Endothelial cell of hepatic sinusoid (primary cell): Measurements from ENCODE around the gene TRNP1.
"Not testable (repeated sequence)": the region's sequence is repeated elsewhere in the genome, so short reads cannot be mapped to it uniquely, and the experiment has no call there.

ENCODE experiments used
- in situ Hi-C: cut with HindIII; loops from 2 replicates; pipeline ENCODE4 v1.10.0; 2017; ENCODE audit warnings: low sequenced_read_pairs

TRNP1 gene, protein sequence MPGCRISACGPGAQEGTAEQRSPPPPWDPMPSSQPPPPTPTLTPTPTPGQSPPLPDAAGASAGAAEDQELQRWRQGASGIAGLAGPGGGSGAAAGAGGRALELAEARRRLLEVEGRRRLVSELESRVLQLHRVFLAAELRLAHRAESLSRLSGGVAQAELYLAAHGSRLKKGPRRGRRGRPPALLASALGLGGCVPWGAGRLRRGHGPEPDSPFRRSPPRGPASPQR

DNA sequence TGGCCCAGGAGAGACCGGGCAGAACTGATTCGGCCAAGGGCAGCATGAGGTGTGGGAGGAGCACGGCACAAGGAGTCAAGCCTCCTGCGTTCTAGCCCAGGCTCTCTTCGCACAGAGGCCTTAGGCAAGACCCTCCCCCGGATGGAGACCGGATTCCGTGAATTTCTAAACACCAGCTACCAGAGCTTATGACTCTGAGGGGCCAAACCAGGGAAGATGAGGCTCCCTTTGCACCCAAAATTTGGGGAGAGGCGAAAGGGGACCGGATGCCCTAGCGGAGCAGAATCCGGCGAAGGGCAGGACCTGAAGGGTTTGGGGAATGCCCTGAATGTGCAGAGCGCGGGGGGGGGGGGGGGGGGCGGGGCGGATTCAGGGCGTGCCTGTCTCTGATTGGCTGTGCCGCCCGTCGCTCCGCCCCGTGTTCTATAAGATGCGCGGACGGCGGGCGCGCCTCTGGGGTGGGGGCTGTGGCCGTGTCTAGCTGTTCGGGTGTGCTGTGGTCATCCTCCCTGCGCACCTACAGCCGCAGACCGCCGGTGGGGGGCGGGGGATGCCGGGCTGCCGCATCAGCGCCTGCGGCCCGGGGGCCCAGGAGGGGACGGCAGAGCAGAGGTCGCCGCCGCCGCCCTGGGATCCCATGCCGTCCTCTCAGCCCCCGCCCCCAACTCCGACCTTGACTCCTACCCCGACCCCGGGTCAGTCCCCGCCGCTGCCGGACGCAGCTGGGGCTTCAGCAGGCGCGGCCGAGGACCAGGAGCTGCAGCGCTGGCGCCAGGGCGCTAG is at the start of gene TRNP1:
TSS of gene TRNP1 (plus strand) at position 456 of the 783 bp plus-strand sequence. CDS start at position 551, 95 bp downstream.
- in situ Hi-C loops: no loop called here

DNA sequence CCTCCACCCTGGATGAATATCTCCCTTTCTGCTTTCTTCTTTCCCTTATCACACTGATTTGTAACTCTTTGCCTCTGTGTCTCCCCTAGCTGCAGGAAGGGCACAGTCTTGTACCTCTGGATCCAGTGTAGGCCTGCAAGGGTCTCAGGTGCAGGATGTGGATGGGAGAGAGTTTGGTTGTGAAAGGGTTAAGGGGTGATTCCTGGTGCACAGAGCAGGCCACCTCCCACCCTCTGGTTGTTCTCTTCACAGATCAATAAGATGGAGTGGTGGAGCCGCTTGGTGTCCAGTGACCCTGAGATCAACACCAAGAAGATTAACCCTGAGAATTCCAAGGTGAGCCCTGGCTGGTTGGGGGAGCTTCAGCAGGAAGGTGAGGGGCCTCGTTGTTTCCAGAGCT is 48.4 kb upstream of the TRNP1 start:
- in situ Hi-C loops: no loop called here

DNA sequence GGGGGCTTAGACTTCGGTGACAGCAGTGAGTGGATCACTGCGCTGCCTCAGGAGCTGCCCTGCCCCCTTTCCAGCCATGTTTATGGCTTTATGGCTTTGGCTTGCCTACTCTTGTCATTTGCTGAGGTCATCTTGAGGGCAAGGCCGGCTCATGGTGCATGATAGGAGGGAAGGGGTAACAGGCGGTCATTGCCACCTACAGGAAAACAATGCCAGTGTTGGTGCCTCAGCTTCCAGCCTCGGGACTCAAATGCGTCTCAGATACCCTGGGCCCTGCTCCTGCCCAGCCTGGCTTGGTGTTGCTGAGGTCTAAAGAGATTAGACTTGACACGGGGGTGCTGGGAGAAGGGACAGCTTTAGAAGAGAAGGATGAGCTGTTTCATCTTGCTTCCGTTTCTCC is 47.8 kb upstream of the TRNP1 start:
- in situ Hi-C loops: no loop called here

DNA sequence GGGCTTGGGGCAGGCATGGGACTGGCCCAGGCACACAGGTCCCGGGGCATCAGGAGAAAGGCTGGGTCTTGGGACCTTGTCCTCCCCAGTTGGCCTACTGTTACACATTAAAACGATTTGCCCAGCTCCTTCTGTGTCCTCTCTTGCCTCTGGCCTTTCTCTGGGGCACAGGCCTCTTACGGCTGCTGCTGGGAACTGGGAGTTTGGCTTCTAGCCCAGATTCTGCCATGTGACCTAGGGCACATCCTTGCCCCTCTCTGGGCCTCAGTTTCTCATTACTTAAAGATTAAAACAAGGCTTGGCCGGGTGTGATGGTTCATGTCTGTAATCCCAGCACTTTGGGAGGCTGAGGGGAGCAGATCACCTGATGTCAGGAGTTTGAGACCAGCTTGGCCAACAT is 47.2 kb upstream of the TRNP1 start:
- in situ Hi-C loops: no loop called here

DNA sequence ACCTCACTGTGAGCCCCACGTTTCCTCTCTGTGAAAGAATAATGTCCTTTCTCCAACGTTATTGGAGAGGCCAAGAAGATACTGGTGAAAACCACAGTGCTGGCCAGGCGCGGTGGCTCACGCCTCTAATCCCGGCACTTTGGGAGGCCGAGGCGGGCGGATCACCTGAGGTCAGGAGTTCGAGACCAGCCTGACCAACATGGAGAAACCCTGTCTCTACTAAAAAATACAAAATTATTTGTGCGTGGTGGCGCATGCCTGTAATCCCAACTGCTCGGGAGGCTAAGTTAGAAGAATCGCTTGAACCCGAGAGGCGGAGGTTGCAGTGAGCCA is 44.8 kb upstream of the TRNP1 start:
- in situ Hi-C loops: not testable (repeated sequence)

DNA sequence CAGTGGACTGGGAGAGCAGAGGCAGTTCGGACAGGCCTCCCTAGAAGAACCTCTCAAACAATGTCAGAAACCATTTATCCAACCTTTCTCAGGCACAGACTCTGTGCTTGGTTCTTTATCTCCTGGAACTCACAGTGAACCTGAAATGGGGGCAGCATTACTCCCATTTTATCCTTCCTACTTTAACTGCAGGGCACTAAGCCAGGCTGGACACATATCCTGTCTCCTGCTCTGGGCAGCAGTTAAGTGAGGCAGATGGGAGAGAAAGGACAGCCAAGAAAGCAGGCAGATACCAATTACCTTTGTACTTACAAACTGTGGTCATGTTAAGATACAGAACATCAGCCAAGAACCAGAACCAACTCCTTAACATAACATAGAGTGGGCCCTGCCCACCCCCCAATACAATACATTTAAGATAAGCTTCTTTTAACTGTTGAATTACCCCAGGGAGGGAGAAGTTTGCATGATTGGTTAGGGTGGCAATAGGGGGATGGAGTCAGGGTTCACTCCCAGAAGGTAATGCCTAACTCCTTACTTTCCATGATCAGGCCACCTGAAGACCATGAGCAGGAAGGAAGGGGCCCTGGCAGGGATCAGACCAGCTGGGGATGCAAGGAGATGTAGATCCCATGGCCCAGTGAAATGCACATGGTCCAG is 44.1 kb upstream of the TRNP1 start:
- in situ Hi-C loops: no loop called here

DNA sequence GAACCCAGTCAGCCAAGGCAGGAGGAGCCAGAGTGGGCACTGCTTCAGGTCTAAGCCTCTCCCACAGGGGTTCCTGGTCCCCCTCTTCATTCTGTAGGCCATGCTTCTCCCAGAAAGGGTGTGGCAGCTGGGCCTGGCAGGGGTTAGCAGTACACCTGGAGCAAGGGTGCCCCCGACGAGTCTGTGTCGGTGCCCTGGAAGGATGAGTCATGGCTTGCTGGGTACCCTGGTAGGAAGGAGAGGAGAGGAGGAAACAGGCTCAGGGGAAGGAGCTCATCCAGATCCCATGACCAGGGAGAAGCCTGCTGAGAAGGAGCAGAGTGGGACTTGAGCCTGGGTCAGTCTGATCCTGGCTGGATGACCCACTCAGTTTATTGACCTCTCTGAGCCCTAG is 43.6 kb upstream of the TRNP1 start:
- in situ Hi-C loops: loop anchor here (25.0 kb wide), 1 partner anchor 287 kb away; the partner anchor contains the start of gene WDTC1

DNA sequence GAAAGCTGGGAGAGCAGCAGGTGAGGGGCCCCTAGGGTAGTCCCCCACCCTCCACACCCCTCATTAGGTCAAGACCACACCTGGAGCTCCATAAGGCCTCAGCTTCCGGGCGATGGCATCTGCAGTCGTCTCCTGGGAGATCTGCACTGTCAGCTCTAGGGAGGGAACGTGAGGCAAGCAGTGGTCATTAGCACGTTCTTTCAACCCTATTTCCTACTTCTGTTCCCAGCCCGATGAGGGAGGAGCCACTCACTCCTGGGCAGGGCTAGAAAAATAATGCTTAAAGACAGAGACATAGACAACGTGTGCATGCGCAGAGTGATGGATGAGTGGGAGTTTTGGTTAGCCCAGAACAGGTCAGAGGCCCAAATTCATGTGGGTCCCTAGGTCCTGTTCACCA is 42.9 kb upstream of the TRNP1 start:
- in situ Hi-C loops: loop anchor here (25.0 kb wide), 1 partner anchor 287 kb away; the partner anchor contains the start of gene WDTC1

DNA sequence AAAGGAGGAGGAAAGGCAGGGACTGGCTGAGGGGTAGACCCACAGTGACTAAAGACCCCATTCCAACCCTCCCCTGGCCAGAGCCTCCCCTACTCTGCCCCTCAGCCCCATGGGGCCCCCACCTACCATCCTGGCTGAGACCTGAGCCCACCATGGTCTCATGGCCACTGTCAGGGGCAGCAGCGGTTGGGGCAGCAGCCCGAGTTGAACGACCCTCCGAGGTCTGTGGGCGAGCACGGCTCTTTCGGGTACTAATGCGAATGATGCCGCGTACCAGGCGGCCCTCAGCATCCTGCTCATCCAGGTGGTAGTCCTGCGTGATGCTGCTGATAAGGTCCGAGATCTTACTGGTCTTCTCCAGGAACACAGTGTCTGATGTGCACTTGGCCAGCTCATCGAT is 42.3 kb upstream of the TRNP1 start:
- in situ Hi-C loops: loop anchor here (25.0 kb wide), 1 partner anchor 286 kb away; the partner anchor contains the start of gene WDTC1

DNA sequence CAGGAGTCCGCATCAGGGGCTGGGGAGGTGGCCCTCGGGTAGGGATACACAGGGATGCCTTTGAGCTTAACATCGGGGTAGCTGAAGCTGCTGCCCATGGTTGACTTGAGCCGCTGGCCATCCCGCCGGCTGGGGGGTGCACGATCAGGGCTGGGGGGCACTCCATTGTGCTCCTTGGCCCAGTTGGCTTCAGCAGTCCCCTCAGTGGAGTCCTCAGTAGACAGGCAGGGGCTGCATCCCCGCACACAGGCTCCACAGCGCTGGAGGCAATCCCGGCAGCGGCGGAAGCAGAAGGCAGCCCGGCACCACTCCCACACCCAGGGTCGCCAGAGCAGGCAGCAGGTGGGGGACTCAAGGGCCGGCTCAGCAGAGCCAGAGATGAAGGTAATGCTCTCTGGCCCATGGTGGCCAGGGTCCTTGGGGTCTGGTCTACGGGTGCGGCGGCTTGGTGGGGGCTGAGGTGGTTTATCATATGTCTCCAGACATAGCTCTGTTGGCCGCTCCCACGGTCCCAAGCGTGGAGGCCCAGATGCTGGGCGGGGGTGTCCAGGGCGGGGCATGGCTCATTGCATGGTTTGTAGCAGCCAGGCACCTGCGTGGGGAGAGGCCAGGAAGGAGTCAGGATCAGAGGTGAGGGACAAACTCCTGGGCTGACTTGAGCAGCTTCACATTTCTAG is 41.5 kb upstream of the TRNP1 start:
- in situ Hi-C loops: loop anchor here (25.0 kb wide), 1 partner anchor 285 kb away; the partner anchor contains the start of gene WDTC1

DNA sequence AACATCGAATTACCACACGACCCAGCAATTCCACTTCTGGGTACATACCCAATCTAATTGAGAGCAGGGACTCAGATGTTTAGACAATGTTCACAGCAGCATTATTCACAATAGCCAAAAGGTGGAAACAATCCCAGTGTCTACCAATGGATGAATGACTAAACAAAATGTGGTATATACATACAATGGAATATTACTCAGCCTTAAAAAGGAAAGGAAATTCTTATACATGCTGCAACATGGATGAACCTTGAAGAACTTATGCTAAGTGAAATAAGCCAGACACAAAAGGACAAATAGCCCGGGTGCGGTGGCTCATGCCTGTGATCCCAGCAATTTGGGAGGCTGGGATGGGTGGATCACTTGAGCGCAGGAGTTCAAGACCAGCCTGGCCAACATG is 40.1 kb upstream of the TRNP1 start:
- in situ Hi-C loops: loop anchor here (25.0 kb wide), 1 partner anchor 284 kb away; the partner anchor contains the start of gene WDTC1

DNA sequence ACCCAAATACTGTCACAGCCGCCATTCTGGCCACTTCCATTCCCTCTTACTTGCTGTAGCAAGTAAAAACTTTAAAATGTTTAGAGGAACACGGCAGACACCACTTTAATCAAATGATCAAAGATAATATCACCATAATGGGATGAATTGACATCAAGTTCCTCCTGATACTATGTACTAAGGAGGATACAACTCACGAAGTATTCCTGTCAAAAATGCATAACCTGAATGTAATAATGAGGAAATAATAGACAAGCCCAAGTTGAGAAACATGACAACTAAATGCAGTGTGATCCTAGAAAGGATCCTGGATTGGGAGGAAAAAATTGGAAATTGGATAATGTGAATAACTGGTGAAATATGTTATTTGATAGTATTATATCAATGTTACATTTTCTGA is 37.2 kb upstream of the TRNP1 start:
- in situ Hi-C loops: loop anchor here (25.0 kb wide), 1 partner anchor 281 kb away; the partner anchor contains the start of gene WDTC1

DNA sequence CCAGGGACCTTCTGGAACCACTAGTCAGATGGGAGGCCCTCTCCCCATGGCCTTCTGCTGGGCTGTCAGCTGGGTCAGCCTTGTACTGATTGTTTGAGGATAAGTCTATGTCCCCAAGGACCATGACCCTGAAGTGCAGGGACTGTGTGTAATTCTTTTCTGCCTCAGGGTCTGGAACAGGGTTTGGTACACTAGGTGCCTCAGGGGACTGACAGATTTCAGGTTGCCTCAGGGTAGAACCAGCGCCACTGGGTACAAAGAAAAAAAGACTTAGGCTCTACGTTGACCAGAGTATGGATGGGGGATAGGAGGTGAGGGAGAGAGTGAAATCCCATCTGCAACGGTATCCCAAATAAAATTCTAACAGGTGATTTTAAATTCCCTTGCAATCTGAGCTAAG is 36.2 kb upstream of the TRNP1 start:
- in situ Hi-C loops: loop anchor here (25.0 kb wide), 1 partner anchor 280 kb away; the partner anchor contains the start of gene WDTC1

DNA sequence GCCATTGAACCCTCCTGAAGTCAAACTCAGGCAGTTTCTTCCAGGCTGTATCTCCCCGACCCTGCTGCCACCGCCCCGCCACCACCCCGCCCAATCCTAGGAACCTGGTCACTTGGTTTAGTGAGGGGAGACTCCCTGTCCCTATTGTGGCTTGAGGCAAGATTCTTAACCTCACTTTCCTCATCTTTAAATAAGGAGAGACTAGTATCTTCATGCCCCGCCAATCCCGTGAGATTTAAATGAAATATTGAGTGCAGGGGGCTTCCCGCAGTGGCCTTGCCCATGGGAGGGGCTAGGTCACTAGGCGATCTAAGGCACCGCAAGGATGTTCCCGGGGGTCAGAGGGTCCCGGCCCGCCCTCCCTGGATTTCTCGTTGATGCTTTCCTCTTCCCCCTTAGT is 34.2 kb upstream of the TRNP1 start:
- in situ Hi-C loops: loop anchor here (25.0 kb wide), 1 partner anchor 278 kb away; the partner anchor contains the start of gene WDTC1

DNA sequence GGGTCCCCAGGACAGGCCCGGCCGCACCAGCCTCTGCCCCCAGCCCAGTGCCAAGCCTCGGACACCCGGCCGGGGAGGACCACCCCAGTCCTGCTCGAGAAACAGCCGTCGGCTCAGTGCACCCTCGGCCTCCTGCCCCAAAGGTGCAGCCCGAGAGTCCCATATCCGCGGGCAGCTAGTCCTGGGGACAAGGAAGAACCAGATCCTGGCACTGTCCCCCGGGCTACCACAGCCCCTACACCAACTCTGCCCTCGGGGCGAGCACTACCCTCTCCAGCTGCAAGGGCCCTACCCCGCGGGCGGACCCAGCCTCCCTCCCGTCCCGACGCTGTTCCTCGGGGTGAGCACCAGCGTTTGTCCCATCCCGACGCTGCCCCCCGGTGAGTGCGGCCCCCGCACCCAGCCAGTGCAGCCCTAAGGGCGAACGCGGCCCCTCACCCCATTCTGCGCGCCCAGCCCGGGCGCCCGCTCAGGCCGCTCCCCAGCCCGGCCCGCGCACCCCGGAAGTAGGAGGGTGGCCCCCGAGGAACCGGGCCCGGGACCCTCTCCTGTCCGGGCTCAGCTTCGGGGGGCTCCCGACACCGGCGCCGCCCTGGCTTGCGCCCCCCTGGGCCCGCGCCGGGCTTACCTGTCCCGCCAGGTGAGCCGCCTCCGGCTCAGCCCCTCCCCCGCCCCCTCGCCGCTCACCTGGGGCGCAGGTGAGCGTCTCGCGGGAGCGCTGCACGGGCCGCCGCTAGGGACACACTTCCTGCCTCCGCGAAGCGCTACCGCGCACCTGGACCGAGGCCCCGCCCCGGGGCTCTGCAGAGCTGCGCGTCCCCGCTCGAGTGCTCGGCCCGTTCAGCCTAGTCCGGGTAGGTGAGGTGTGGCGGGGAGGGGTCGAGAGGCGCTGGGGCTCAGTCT is 33.5 kb upstream of the TRNP1 start, which contains the start of gene KDF1:
TSS of gene KDF1 (minus strand) at position 747 of the 903 bp plus-strand sequence. CDS start 8,088 bp downstream, outside the sequence.
- in situ Hi-C loops: loop anchor here (5.0 to 25.0 kb wide), 3 partner anchors 67 to 277 kb away; partner anchors contain the start of gene WDTC1

DNA sequence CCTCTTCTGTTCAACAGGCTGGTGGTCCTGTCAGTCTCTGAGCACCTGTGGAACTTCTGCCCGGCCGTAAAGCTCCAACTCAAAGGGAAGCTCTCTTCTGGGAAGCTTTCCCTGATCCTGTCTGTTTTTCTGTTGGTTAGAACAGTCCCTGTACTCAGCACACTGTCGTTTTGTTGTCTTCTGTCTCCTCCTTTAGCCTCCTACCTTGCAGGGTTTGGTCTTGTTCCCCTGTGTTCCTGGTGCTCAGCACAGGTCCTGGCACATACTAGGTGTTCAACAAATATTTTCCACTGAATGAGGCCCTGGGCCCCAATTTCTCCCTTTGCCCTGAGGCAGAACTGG is 32.9 kb upstream of the TRNP1 start:
- in situ Hi-C loops: loop anchor here (5.0 to 25.0 kb wide), 3 partner anchors 67 to 277 kb away; partner anchors contain the start of gene WDTC1

DNA sequence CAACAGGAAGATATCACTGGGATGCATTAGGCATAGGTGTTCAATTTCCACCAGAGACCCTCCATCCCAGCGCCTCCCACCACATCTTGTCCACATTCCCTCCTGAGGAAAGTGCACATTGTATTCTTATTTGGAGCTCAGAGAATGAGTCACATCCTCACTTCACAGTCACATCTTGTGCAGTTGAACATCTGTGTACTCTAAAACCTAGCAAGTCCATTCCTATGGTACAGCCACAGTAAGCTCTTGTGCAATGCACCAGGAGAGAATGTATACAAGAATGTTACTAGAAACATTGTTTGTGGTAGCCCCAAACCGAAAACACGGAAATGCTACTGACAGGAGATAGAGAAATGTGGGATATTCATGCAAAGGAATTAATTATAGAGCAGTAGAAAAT is 31.7 kb upstream of the TRNP1 start:
- in situ Hi-C loops: loop anchor here (5.0 to 25.0 kb wide), 3 partner anchors 65 to 275 kb away; partner anchors contain the start of gene WDTC1

DNA sequence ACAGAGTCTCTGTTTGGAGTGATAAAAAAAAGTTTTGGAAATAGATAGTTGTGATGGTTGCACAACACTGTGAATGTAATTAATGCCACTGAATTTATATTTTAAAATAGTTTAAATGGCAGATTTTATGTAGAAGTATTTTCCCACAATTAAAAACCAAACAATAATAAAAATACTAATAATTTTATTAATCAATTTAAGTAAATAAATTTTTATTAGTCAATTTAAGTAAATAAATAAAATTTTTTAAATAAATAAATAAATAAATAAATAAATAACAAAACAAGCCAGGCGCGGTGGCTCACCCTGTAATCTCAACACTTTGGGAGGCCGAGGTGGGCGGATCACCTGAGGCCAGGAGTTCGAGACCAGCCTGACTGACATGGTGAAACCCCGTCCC is 28.3 kb upstream of the TRNP1 start:
- in situ Hi-C loops: loop anchor here (25.0 kb wide), 1 partner anchor 272 kb away; the partner anchor contains the start of gene WDTC1

DNA sequence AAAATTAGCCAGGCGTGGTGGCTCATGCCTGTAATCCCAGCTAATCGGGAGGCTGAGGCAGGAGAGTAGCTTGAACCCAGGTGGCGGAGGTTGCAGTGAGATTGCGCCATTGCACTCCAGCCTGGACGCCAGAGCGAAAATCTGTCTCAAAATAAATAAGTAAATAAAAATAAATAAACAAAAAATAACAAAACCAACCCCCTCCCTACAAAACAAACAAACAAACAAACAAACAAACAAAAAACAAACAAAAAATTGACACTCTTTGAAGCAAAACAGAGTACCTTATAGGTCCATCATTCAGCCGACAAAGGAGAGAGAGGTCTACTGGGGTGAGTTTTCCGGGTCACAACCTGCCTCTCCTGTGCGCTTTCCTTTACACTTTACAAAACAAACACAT is 27.9 kb upstream of the TRNP1 start:
- in situ Hi-C loops: loop anchor here (25.0 kb wide), 1 partner anchor 272 kb away; the partner anchor contains the start of gene WDTC1
